GM18508 (cell line): Measurements from ENCODE around the gene LRRC2.
"Not testable (repeated sequence)": the region's sequence is repeated elsewhere in the genome, so short reads cannot be mapped to it uniquely, and the experiment has no call there.

Source experiments
- ATAC-seq: cut with Tn5 transposase; IDR thresholded peaks from one replicate; pipeline ENCODE4 v1.9.1; 2021; ENCODE audit warnings: moderate number of reproducible peaks; ENCODE audit not compliant: insufficient read depth, unreplicated experiment

LRRC2 gene

DNA sequence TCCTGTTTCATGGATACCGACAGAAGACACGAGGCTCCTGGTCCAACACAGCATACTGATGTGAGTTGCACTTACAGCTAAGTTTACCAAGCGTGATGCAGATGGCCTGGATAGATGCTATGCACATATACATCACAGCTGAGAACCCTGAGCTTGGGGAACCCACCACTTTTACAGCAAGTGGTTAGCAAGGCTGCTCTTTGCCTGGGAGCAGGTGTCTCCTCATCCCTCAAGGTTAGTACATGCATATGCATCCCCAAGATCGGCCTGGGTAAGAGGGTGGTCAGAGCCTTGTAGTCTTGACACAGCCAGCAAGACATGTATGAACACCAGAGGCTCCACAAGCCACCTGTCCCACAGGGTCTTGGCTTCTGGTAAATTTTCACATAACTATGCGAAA lies 28.3 kb downstream of the LRRC2 start:
- ATAC-seq = no peak

DNA sequence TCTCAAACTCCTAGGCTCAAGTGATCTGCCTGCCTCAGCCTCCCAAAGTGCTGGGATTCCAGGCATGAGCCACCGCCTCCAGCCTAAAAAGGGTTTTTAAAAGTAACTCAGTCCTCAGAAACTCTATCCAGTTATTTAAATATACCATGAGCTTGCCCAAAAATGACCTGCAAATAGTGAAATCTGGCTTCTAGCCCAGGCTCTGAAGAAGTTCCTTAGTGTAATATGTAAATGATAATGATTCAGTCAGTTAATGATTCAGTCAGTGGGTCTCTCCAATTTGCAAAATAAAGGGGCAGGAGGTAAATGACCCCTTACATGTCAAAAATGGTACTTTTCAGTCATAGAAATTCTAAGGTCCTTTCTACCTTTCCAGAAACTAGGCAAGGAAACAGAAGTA lies 28.8 kb downstream of the LRRC2 start:
- ATAC-seq = no peak

DNA sequence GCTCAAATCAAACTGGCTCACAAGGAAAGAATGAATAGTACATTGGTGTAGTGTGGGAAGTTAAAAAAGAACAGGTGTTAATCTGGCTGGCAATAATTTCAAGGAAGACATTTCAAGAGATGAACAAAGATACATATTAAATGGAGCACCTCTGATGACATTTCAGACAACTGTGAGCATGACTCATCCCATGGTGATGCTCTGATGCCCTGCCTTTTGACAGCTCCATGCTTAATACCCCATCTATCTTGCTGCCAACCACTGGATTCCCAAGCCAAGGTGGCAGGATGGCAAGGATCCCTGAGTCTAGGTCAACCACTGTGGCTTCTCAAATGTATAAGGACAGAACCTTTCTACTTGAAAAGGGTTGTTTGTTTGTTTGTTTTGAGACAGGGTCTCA lies 29.3 kb downstream of the LRRC2 start:
- ATAC-seq = no peak

DNA sequence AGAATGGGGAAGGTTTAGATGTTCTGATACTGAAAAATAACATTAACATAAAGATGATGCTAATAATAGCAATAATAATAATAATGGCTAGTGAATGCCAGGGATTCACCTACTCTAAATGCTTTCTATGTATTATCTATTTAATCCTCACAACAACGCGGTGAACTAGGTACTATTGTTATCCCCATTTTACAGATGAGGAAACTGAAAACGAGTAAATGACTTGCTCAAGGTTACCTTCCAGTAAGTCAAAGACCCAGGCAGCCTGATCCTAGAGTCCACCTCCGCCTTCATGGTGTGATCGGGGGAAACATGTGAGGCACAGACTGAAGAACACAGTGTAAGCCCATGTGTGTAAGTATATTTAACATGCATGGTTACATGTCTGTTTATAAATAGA lies 30.4 kb downstream of the LRRC2 start:
- ATAC-seq = no peak

DNA sequence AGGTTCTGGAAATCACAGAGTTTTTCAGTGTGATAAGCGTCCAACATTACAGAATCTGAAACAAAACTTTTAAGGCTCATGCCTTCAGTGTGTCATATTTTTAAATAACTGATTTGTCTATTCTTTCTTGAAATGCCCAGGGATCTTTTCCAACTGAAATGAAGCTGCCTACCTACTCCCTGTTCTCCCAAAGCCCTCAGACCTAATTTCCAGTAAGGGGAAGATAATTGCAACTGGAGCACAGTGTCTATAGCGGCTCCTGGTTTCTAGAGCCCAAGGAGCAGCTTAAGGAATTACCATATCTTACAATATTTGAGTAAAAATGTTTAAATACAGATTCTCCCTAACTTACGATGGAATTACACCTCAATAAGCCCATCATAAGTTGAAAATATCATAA lies 33.0 kb downstream of the LRRC2 start:
- ATAC-seq = no peak

DNA sequence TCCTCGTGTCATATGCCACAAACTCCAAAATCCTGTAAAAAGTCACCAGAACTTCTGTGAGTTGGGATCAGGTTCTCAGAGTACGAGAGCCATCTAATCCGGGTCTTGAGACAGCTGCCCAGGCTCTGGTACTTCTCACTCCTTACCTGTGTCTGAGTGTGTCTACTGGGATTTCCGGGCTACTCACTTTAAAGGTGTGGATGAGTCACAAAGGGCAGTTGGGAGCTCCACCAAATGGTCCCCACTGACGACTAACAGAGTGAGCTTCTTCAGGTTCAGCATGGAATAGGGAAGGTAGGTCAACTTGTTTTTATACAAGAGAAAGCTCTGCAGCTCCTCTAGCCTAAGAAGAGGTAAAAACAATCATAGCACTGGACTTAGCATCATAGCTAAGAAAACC lies 38.9 kb downstream of the LRRC2 start:
- ATAC-seq = no peak

DNA sequence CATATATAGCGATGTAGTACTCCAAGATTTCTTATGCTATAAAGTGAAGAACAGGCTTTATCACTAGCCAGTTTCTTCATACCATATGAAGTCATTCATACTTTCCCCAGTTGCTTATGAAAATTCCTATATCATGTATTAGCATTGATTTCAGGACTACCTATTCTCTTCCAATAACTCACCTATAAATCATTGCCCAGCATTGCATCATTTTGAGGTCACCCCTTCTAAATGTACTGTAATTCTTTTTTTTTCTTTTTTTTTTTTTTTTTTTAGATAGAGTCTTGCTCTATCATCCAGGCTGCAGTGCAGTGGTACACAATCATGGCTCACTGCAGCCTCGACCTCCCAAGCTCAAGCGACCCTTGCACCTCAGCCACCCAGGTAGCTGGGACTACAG lies 41.3 kb downstream of the LRRC2 start:
- no peak for ATAC-seq

DNA sequence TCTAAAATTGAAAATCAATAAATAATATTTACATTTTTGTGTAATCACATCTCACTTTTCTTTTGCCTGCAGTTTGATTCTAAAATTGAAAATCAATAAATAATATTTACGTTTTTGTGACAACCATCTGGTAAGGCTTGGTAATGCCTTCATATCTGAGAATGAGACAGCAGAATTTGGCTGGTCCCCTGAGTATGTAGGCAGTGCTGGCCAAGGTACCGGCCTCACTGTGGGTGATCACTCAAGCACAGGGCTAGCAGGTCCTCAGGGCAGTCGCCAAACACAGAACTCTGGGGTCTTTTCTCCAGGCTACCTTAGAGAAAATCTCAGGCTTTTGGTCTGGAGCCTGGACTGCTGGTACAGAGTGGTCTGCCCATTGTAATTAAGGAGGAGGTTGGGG lies 42.1 kb downstream of the LRRC2 start:
- no peak for ATAC-seq

DNA sequence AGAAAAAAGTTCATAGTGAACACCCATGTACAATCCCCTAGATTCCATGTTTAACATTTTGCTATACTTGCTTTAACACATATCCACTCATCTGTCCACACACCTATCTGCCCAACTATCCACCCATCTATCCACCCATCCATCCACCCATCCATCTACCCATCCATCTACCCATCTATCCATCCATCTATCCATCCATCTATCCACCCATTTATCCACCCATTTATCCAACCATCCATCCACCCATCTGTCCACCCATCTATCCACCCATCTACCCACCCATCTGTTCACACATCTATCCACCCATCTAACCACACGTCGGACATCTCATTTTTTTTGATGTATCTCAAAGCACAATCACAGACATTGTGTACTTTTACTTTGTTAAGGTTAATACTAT lies 42.5 kb downstream of the LRRC2 start:
- no peak for ATAC-seq

DNA sequence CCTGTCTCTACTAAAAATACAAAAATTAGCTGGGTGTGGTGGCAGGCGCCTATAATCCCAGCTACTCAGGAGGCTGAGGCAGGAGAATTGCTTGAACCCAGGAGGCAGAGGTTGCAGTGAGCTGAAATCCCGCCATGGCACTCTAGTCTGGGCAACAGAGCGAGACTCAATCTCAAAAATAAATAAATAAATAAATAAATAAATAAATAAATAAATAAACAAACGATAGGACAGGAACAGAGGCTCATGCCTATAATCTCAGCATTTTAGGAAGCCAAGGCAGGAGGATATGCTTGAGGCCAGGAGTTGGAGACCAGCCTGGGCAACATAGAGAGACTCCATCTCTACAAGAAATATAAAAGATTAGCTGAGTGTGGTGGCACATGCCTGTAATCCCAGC lies 43.9 kb downstream of the LRRC2 start:
- ATAC-seq = not testable (repeated sequence)

DNA sequence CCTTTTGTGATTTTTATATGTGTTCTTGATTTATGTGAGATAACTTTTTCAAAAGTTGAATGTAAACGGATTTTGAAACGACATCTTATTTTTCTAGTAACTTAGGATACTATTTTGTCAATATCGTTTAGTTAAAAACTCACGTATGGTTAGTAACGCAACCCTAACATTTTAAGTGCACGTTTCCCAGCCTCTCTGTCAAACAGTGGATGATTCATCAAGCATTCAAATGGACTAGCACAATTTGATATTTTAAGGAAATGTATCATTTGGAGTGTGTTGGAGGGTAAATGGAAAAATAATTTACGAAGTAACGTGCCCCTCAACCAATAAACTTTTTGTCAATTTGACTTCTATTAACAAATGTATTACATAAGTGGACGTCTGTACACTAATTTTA lies 45.0 kb downstream of the LRRC2 start:
- no peak for ATAC-seq

DNA sequence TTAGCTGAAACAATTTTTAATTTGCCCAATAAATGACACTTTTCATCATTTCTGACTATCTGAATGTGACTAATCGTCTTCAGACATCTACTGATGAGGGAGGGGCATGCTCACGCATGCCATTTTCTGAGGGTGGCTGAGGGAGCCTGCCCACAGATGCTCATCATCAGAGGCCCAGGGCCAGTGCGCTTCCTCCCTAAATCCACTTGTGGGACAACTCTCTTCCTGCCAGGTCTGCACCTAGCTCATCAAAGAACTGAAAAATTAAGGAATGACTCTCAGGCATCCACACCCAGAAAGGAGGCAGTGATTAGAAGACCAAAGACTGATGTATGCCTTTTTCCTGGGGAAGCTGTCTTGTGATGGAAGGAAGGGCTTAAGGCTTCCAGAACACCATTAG lies 45.6 kb downstream of the LRRC2 start:
- no peak for ATAC-seq

DNA sequence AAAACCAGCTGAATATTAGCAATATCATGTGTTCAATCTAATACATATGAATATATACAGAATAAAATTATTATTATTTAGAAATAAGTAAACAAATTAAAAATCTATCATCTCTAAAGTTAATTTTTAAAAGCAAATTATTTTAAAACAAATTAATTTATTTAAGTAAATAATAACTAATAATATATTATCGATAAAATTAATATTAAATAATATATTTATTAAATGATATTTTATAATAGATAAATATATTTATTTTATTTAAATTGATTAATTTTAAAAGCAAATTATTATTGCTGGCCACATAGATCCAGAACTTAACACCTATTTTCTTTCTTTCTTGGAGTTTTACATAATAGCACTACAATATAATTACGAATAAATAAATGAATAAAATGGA lies 46.1 kb downstream of the LRRC2 start:
- ATAC-seq = no peak

DNA sequence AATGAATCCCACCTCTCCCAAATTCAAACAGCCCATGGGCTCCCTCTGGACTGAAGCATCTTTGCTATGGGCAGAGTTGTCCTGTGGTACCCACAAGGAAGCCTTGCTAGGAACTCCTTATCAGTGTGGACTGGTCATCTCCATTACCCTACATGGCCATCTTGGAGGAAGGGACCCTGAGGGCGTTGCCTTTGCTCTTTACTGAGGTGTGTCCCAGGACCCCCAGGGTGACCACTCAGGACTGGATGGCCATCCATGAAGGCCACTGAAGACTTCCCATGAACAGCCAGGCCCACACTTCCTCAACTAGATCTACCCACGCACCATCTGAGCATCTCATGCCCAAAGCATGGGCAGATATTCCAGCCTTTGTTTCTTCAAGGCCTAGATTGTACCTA lies 48.3 kb downstream of the LRRC2 start:
- ATAC-seq = no peak

DNA sequence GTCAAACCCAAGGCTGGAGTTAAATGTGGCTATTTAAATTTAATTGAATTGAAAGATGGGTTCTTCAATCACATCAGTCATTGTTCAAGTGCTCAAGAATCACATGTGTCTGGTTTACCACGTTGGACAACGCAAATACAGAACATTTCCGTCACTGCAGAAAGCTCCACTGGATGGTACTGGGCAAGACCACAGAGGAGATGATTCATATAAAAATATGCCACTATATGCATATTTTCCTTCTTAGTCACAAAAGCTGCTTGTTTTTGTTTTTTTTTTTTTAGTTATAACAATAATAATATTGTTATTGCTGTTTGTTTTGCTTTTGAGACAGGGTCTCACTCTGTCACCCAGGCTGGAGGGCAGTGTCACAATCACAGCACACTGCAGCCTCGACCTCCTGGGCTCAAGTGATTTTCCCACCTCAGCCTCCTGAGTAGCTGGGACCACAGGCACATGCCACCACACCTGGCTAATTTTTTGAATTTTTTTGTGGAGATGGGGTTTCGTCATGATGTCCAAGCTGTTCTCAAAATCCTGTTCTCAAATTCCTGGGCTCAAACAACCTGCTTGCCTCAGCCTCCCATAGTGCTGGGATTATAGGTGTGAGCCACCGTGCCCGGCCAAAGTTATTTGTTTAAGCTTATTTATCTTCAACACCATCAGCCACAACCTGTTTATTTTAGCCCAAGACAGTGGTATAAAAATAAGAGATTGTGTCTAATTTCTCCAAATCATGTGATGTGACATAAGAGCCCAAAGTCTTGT lies 48.9 kb downstream of the LRRC2 start:
- no peak for ATAC-seq

DNA sequence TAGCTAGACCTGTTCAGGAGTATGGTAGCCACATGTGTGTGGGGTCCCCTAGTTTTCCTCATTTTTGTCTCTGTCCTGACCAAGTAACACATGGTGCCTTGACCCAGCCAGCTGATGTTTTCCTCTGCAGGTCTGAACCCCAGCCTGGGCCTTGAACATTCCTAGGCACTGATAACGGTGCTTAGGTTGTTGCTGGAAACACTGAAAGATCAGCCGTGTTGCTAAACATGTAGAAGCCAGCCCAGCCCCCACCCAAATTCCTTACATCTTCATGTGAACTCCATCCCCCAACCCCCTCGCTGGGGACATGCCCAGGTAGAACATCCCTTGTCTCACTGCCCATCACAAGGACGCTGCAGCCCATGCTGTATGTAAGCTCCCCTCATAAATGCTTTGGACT lies 49.6 kb downstream of the LRRC2 start:
- ATAC-seq = no peak

DNA sequence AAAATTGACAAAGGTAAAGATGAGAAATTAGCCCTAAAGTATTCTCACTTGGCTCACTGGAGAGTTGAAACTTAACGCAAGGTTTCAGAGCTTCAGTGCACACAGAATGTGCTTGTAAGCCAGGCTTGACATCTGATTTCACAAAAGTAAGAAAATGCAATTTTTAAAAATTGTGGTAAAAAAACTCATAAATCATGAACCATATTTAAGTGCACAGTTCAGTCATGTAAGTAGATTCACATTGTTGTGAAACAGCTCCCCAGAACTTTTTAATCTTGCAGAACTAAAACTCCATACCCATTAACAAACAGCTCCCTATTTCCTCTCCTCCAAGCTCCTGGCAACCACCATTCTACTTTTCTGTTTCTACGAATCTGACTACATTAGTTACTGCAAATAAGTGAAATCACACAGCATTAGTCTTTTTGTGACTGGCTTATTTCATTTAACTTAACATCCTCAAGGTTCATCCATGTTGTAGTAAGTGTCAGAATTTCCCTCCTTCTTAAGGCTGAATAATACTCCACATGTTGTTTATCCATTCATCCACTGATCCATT lies 53.8 kb downstream of the LRRC2 start:
- no peak for ATAC-seq

DNA sequence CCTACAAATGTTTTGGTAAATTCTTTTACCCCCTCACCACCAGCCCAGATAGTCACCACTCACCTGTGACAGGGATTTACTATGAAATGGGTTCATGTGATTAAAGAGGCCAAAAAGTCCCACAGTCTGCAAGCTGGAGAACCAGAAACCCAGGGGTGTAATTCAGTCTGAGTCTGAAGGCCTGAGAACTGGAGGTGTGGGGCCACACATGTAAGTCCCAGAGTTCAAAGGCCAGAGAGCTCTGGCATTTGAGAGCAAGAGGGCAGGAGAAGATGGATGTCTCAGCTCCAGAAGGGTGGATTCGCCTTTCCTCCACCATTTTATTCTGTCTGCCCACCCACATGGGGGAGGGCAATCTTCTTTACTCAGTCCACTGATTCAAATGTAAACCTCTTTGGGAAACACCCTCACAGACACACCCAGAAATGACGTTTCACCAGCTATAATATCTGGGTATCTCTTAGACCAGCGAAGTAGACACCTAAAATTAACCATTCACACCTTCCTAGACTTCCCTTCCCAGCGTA lies 56.4 kb downstream of the LRRC2 start:
- ATAC-seq = no peak

DNA sequence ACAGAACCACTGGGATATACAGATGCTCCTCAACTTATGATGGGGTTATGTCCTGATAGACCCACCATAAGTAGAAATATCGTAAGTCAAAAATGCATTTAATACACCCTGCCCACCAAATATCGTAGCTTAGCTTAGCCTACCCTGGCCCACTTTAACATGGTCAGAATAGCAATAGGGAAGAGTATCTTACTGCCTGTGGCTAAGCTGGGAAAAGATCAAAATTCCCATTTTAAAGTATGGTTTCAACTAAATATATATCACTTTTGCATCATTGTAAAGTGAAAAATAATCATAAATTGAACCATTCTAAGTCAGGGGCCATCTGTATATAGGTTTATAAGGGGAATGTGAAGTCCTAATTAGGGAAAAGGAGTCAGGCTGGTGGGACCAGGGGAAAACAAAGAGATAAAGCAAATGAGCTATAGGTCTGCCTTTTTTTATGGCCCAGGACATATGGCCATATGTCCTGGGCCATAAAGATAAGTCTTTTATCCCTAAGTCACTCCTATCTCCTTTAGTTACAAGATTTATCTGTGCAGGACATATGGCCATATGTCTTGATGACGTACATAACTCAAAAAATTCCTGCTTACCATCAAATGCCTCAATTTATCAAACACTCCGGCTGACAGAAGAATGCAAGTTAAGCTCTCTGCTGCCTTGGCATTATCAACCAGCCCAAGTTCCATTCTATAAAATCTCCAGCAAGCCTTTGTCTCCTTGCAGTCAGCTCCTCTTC lies 57.1 kb downstream of the LRRC2 start:
- no peak for ATAC-seq

DNA sequence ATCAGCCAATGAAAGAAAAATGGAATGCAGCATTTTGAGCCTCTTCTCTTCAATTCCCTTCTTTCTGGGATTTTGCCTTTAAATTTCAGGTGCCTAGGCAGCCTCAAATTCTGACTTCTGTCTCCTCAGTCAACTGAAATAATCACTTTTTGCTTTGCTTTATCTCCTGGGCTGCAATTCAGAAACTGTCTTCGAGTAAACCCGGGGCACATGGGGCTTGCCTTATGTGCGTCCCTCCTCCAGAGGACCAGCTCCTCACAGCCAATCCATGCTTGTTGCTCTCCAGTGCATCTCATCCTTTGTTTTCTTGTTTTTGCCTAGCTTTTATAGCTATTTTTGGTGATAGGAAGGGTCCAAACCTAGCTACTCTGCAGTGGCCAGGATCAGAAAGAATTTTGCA lies 59.6 kb downstream of the LRRC2 start:
- ATAC-seq = no peak

DNA sequence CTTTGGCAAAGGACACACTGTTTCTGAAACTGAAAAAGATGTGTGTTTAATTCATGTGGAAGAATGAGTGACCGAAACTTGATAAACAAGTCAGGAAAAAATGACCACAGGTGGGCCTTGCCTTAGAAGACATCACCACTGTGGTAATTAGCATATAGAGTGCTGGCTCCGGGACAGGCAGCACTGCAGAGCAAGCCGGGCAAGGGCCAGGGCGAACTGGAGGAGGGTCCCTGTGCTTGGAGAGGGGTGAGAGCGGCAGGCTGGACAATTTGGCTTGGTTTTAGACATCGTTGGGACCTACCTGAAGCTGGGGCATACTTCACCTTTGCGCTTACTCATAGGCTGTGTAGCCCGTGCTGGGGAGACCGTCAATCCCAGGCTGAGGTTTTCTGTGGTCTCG lies 60.1 kb downstream of the LRRC2 start:
- no peak for ATAC-seq

DNA sequence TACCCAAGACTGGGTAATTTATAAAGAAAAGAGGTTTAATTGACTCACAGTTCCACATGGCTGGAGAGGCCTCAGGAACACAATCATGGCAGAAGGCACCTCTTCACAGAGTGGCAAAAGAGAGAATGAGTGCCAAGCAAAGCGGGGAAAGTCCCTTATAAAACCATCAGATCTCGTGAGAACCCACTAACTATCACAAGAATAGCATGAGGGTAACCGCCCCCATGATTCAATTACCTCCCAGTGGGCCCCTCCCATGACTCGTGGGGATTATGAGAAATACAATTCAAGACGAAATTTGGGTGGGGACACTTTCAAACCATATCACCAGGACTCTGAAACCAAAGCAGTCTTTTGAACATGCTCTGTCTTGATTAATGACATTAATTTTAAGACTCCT lies 61.3 kb downstream of the LRRC2 start:
- ATAC-seq = no peak
